Calu3 (cell line): ENCODE data around the gene KIAA0930. TPM values are rescaled to one million over a fixed set of nuclear protein-coding genes. Genes with fewer than 3 reads are reported as not detected.

ENCODE experiments used
- BruUV-seq: library from RNA; stranded (reverse); fragments of 400-500 nt; replicated peaks from 2 replicates; lab custom pipeline; 2021; lab: Mats Ljungman, UMichigan
- CTCF ChIA-PET: fragments of 300-600 bp; sonication (Branson Sonifier 250); formaldehyde crosslinking; loops from one replicate; lab custom pipeline; 2022; ENCODE audit warnings: antibody characterized with exemption; lab: Charles Lee
- DNase-seq: peaks from one replicate; pipeline ENCODE4 v3.0.0; 2022
- H3K27ac Mint-ChIP-seq: one replicate; pipeline ENCODE4 v1.8.0; 2022; ENCODE audit warnings: mixed read lengths; ENCODE audit not compliant: unreplicated experiment
- H3K27me3 Mint-ChIP-seq: one replicate; pipeline ENCODE4 v1.8.0; 2022; ENCODE audit warnings: mixed read lengths; ENCODE audit not compliant: unreplicated experiment
- H3K36me3 Mint-ChIP-seq: one replicate; pipeline ENCODE4 v1.8.0; 2022; ENCODE audit warnings: mild to moderate bottlenecking, moderate library complexity, mixed read lengths; ENCODE audit not compliant: insufficient read depth, unreplicated experiment
- H3K4me1 Mint-ChIP-seq: one replicate; pipeline ENCODE4 v1.8.0; 2022; ENCODE audit warnings: mild to moderate bottlenecking, low read depth, mixed read lengths; ENCODE audit not compliant: unreplicated experiment
- H3K4me3 Mint-ChIP-seq: one replicate; pipeline ENCODE4 v1.8.0; 2022; ENCODE audit warnings: mild to moderate bottlenecking, low read depth, moderate library complexity, mixed read lengths; ENCODE audit not compliant: unreplicated experiment
- H3K9me3 Mint-ChIP-seq: one replicate; pipeline ENCODE4 v1.8.0; 2022; ENCODE audit warnings: low read depth, mixed read lengths; ENCODE audit not compliant: unreplicated experiment
- intact Hi-C: fragments of 100-400 bp; cut with micrococcal nuclease; formaldehyde crosslinking; loops from one replicate; pipeline ENCODE4 v1.10.0; 2022; ENCODE audit not compliant: unreplicated experiment
- total RNA-seq: library from RNA; stranded (reverse); gene quantifications from 2 replicates; pipeline ENCODE4 v1.2.3, GENCODE V29; 2022
- TF ChIP-seq, protein P1 (sequence below): fragments of 200-600 bp; IDR thresholded peaks from one replicate; pipeline ENCODE4 v1.8.0; 2022; ENCODE audit warnings: antibody characterized with exemption; ENCODE audit not compliant: unreplicated experiment

KIAA0930 gene
- total RNA-seq, 1 experiment from 2014 or later: 56.8 TPM

DNA sequence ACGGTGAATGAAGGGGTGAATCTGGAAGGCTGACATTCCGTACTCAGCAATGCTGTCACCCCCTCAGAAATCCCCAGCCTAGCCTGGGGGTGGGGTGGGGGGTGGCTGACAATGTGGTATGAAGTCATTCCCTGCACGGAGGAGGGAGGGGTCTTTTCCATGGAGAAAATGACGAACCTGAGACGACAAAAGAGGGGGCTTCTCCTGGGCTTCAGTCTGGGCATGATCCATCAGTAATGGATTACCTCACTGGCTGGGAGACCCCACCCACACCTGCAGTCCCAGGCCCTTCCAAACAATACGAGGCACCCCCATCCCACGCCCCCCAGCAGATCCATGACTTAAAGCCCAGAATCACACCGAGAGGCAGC lies 1.0 kb downstream of the KIAA0930 start:
- intact Hi-C loops: no loop called here
- Mint-ChIP-seq H3K36me3 (peaks cover 34% of the 10 kb centered on the region), H3K9me3 (no peaks in the 10 kb centered on the region), H3K4me1 (peaks cover 39% of the 10 kb centered on the region), H3K4me3 (peak overlapping the region; percentile 80), H3K27ac (peak overlapping the region; percentile 49), H3K27me3 (no peaks in the 10 kb centered on the region)
- no peak for DNase-seq
- TF ChIP-seq, protein P1, sequence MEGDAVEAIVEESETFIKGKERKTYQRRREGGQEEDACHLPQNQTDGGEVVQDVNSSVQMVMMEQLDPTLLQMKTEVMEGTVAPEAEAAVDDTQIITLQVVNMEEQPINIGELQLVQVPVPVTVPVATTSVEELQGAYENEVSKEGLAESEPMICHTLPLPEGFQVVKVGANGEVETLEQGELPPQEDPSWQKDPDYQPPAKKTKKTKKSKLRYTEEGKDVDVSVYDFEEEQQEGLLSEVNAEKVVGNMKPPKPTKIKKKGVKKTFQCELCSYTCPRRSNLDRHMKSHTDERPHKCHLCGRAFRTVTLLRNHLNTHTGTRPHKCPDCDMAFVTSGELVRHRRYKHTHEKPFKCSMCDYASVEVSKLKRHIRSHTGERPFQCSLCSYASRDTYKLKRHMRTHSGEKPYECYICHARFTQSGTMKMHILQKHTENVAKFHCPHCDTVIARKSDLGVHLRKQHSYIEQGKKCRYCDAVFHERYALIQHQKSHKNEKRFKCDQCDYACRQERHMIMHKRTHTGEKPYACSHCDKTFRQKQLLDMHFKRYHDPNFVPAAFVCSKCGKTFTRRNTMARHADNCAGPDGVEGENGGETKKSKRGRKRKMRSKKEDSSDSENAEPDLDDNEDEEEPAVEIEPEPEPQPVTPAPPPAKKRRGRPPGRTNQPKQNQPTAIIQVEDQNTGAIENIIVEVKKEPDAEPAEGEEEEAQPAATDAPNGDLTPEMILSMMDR: no peak
- CTCF ChIA-PET: no interaction called here
- BruUV-seq: no TSS peak

- Mint-ChIP-seq H3K27me3 (no peaks in the 10 kb centered on the region), H3K27ac (no peak overlapping the region), H3K4me3 (peak overlapping the region; percentile 80), H3K36me3 (peaks cover 34% of the 10 kb centered on the region), H3K4me1 (peaks cover 37% of the 10 kb centered on the region), H3K9me3 (no peaks in the 10 kb centered on the region)
- CTCF ChIA-PET: no interaction called here
- TSS peak; percentile 50 for BruUV-seq
- intact Hi-C loops: no loop called here
- no peak for DNase-seq
- TF ChIP-seq, protein P1: no peak
Observed at GRCh38 chr22:45238957-45239680, 1.6 kb downstream of the KIAA0930 start.

DNA sequence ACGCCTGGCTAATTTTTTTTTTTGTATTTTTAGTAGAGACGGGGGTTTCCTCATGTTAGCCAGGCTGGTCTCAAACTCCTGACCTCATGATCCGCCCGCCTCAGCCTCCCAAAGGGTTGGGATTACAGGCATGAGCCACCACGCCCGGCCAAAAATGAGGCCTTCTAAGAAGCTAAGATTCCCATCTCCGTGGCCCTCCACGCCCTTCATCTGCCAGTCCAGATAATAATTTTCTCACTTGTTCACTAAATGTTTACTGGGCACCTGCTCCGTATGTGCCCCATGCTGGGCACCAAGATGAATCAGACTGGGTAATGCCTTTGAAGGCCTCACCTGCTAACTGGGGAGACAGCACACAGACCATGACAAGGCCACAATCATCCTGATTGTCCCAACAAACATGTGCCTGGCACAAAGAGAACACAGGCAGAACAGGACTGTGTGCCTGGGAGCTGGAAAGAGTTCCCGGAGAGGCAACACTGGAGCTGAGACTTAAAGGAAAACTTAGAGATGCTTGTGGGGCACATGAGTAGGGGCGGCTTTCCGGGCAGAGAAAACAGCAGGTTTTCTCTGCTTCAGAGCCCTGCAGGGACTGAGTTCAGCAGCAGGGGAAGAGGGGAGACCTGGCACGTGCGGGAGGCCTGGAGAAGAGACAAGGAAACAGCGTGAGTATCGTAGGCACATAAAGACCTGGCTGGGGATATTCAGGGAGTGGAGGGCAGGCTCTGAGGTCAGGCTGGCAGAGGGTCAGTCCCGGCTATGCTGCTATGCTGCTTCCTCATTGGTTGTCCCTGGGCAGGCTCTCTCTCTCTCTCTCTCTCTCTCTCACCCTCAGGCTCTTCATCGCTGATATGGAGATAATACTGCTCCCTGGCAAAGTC lies 2.4 kb downstream of the KIAA0930 start:
- CTCF ChIA-PET: no interaction called here

More for the DNA sequence above, 2.4 kb downstream of the KIAA0930 start:
- H3K4me3 Mint-ChIP-seq: no peak overlapping the region
- H3K9me3 Mint-ChIP-seq: no peaks in the 10 kb centered on the region
- TF ChIP-seq, protein P1: no peak
- H3K27ac Mint-ChIP-seq: no peak overlapping the region
- no peaks in the 10 kb centered on the region for H3K27me3 Mint-ChIP-seq
- BruUV-seq: no TSS peak
- no peak for DNase-seq
- peaks cover 34% of the 10 kb centered on the region for H3K36me3 Mint-ChIP-seq
- intact Hi-C loops: no loop called here
- H3K4me1 Mint-ChIP-seq: peaks cover 35% of the 10 kb centered on the region
